H9 (cell line): ENCODE measurements around the gene EPYC. TPM values are rescaled to one million over a fixed set of nuclear protein-coding genes. Genes with fewer than 3 reads are reported as not detected.

ENCODE experiments used
- DNase-seq: peaks from one replicate; pipeline ENCODE4 v3.0.0-alpha.2; 2017
- H2AFZ ChIP-seq: one replicate; pipeline ENCODE4 v1.6.1; 2013; ENCODE audit warnings: mild to moderate bottlenecking, low read length, control low read depth, moderate library complexity
- H2AK5ac ChIP-seq: 2 replicates; pipeline ENCODE4 v1.6.1; 2013; ENCODE audit warnings: low read length, control low read depth, mixed read lengths; ENCODE audit not compliant: insufficient read length
- H2BK120ac ChIP-seq: one replicate; pipeline ENCODE4 v1.6.1; 2013; ENCODE audit warnings: low read depth, mild to moderate bottlenecking, low read length, control low read depth, inconsistent platforms; ENCODE audit not compliant: poor library complexity, severe bottlenecking
- H2BK12ac ChIP-seq: 2 replicates; pipeline ENCODE4 v1.6.1; 2013; ENCODE audit warnings: low read length, control low read depth, mixed read lengths, low read depth; ENCODE audit not compliant: insufficient read length
- H2BK15ac ChIP-seq: 2 replicates; pipeline ENCODE4 v1.6.1; 2013; ENCODE audit warnings: low read depth, low read length, control low read depth
- H2BK20ac ChIP-seq: one replicate; pipeline ENCODE4 v1.6.1; 2013; ENCODE audit warnings: low read depth, mild to moderate bottlenecking, low read length, control low read depth, inconsistent platforms; ENCODE audit not compliant: poor library complexity, severe bottlenecking
- H2BK5ac ChIP-seq: 2 replicates; pipeline ENCODE4 v1.6.1; 2013; ENCODE audit warnings: low read length, control low read depth, mixed read lengths; ENCODE audit not compliant: insufficient read length
- H3K14ac ChIP-seq: 2 replicates; pipeline ENCODE4 v1.6.1; 2013; ENCODE audit warnings: low read length, control low read depth; ENCODE audit not compliant: insufficient read depth
- H3K18ac ChIP-seq: 2 replicates; pipeline ENCODE4 v1.6.1; 2013; ENCODE audit warnings: low read depth, mild to moderate bottlenecking, mixed read lengths, low read length, control low read depth; ENCODE audit not compliant: insufficient read length
- H3K23ac ChIP-seq: 2 replicates; pipeline ENCODE4 v1.6.1; 2013; ENCODE audit warnings: low read length, control low read depth, mixed read lengths, low read depth; ENCODE audit not compliant: insufficient read length
- H3K23me2 ChIP-seq: 2 replicates; pipeline ENCODE4 v1.6.1; 2013; ENCODE audit warnings: low read depth, mild to moderate bottlenecking, mixed read lengths, low read length, control low read depth; ENCODE audit not compliant: insufficient read length, poor library complexity, severe bottlenecking
- H3K27ac ChIP-seq: 2 replicates; pipeline ENCODE4 v1.5.1; 2013; ENCODE audit warnings: low read length, control low read depth, mixed read lengths, low read depth; ENCODE audit not compliant: insufficient read length
- H3K27me3 ChIP-seq: 2 replicates; pipeline ENCODE4 v1.6.1; 2013; ENCODE audit warnings: low read length, control low read depth, inconsistent platforms; ENCODE audit not compliant: insufficient read depth
- H3K4ac ChIP-seq: 2 replicates; pipeline ENCODE4 v1.6.1; 2013; ENCODE audit warnings: low read depth, mild to moderate bottlenecking, control low read depth, inconsistent platforms, low read length, moderate library complexity
- H3K4me1 ChIP-seq: 2 replicates; pipeline ENCODE4 v1.6.1; 2013; ENCODE audit warnings: low read length, control low read depth, inconsistent platforms; ENCODE audit not compliant: insufficient read depth
- H3K4me2 ChIP-seq: 2 replicates; pipeline ENCODE4 v1.6.1; 2013; ENCODE audit warnings: low read length, control low read depth, mixed read lengths; ENCODE audit not compliant: insufficient read length, insufficient read depth
- H3K56ac ChIP-seq: 2 replicates; pipeline ENCODE4 v1.6.1; 2013; ENCODE audit warnings: low read depth, mild to moderate bottlenecking, mixed read lengths, low read length, control low read depth; ENCODE audit not compliant: insufficient read length
- H3K79me1 ChIP-seq: 2 replicates; pipeline ENCODE4 v1.6.1; 2013; ENCODE audit warnings: low read depth, mild to moderate bottlenecking, moderate library complexity, low read length, control low read depth, inconsistent platforms; ENCODE audit not compliant: insufficient read depth, poor library complexity, severe bottlenecking
- H3K79me2 ChIP-seq: 2 replicates; pipeline ENCODE4 v1.6.1; 2013; ENCODE audit warnings: low read length, control low read depth, inconsistent platforms; ENCODE audit not compliant: insufficient read depth
- H3K9ac ChIP-seq: 2 replicates; pipeline ENCODE4 v1.6.1; 2013; ENCODE audit warnings: low read length, control low read depth, mixed read lengths; ENCODE audit not compliant: insufficient read length; ENCODE audit errors: extremely low read depth
- H3K9me3 ChIP-seq: one replicate; pipeline ENCODE4 v1.6.1; 2013; ENCODE audit warnings: low read depth, low read length, inconsistent platforms; ENCODE audit not compliant: control insufficient read depth
- H3T11ph ChIP-seq: one replicate; pipeline ENCODE4 v1.6.1; 2013; ENCODE audit warnings: mild to moderate bottlenecking, low read length, control low read depth, inconsistent platforms
- H4K20me1 ChIP-seq: one replicate; pipeline ENCODE4 v1.6.1; 2013; ENCODE audit not compliant: control insufficient read depth, insufficient read length, insufficient read depth
- H4K5ac ChIP-seq: 2 replicates; pipeline ENCODE4 v1.6.1; 2013; ENCODE audit warnings: low read depth, mild to moderate bottlenecking, mixed read lengths, low read length, control low read depth; ENCODE audit not compliant: insufficient read length
- H4K8ac ChIP-seq: replicated peaks from 2 replicates; pipeline ENCODE4 v1.6.1; 2013; ENCODE audit warnings: low read length, control low read depth, mixed read lengths, low read depth; ENCODE audit not compliant: insufficient read length
- H4K91ac ChIP-seq: 2 replicates; pipeline ENCODE4 v1.6.1; 2013; ENCODE audit warnings: low read depth, mild to moderate bottlenecking, moderate library complexity, mixed read lengths, low read length, control low read depth; ENCODE audit not compliant: insufficient read length
- H3K27ac Mint-ChIP-seq, 3 experiments: 2 replicates in 2 of 3; 3 replicates in 1 of 3; pipeline ENCODE4 v1.8.0; 2020 to 2021; ENCODE audit warnings: mixed read lengths in 3 of 3, mild to moderate bottlenecking in 1 of 3, moderate library complexity in 1 of 3
- H3K27me3 Mint-ChIP-seq: 2 replicates; pipeline ENCODE4 v1.8.0; 2021; ENCODE audit warnings: low read depth, mild to moderate bottlenecking, moderate library complexity, mixed read lengths
- H3K36me3 Mint-ChIP-seq, 3 experiments: 2 replicates in 2 of 3; 3 replicates in 1 of 3; pipeline ENCODE4 v1.8.0; 2020 to 2021; ENCODE audit warnings: low read depth in 3 of 3, mixed read lengths in 3 of 3; ENCODE audit not compliant: insufficient read depth in 1 of 3
- H3K4me1 Mint-ChIP-seq, 2 experiments: 2 replicates each; pipeline ENCODE4 v1.8.0; 2020; ENCODE audit warnings: mixed read lengths in 2 of 2
- H3K4me3 Mint-ChIP-seq, 2 experiments: 2 replicates in 1 of 2; 3 replicates in 1 of 2; pipeline ENCODE4 v1.8.0; 2020 to 2021; ENCODE audit warnings: mild to moderate bottlenecking in 2 of 2, mixed read lengths in 2 of 2, moderate library complexity in 1 of 2
- H3K9me3 Mint-ChIP-seq, 2 experiments: 2 replicates in 1 of 2; 3 replicates in 1 of 2; pipeline ENCODE4 v1.8.0; 2020; ENCODE audit warnings: mild to moderate bottlenecking in 2 of 2, mixed read lengths in 2 of 2, moderate library complexity in 1 of 2
- CTCF ChIP-seq: fragments of 200-600 bp; sonication (generic); conservative IDR thresholded peaks from 3 replicates; pipeline ENCODE4 v1.8.0; 2021; ENCODE audit warnings: antibody characterized with exemption, mild to moderate bottlenecking
- WGBS: extraction: QIAGEN DNeasy Blood & Tissue Kit; methylation state at CpG from one replicate; pipeline ENCODE4 v1.1.7; 2013; ENCODE audit warnings: missing lambda C conversion rate, low lambda C conversion rate, mixed read lengths; ENCODE audit not compliant: insufficient read length; ENCODE audit errors: extremely low coverage; 5-methylcytosine and 5-hydroxymethylcytosine counted together
- total RNA-seq: library from RNA; stranded (reverse); gene quantifications from 2 replicates; pipeline ENCODE4 v1.2.1, GENCODE V29; 2021

EPYC gene
- total RNA-seq, 1 experiment from 2014 or later = not detected

GRCh38 chr12:90991952-90992465 is 12.8 kb downstream of the EPYC start:
- H2AFZ ChIP-seq = no peak overlapping the region
- H3K27ac ChIP-seq = no peak overlapping the region
- H2BK5ac ChIP-seq = no peak overlapping the region
- no peaks in the 10 kb centered on the region for H3K79me2 ChIP-seq
- H3K4me1 ChIP-seq = no peaks in the 10 kb centered on the region
- DNase-seq = no peak
- H2BK20ac ChIP-seq = no peak overlapping the region
- no peak overlapping the region for H3K4ac ChIP-seq
- no peak overlapping the region; a peak in 1 of 7 replicates for H3K27ac Mint-ChIP-seq
- no peak overlapping the region for H4K8ac ChIP-seq
- WGBS = no CpG with 5 or more reads among the region's 3 CpGs
- H3K79me1 ChIP-seq = no peaks in the 10 kb centered on the region
- H2BK12ac ChIP-seq = no peak overlapping the region
- peaks cover 14 to 17% of the 10 kb centered on the region in 2 experiments for H3K9me3 Mint-ChIP-seq
- no peaks in the 10 kb centered on the region for H3K23me2 ChIP-seq
- H2BK15ac ChIP-seq = no peak overlapping the region
- no peak overlapping the region for H3K4me2 ChIP-seq
- no peak overlapping the region for H3K4me3 Mint-ChIP-seq
- H3K4me1 Mint-ChIP-seq = peaks cover 4% of the 10 kb centered on the region in 2 experiments; a peak in 2 of 4 replicates
- H3K18ac ChIP-seq = no peak overlapping the region
- H2BK120ac ChIP-seq = no peak overlapping the region
- H3K23ac ChIP-seq = no peak overlapping the region
- no peaks in the 10 kb centered on the region; the same call in 1 of the 2 replicates for H3K27me3 ChIP-seq
- no peak overlapping the region for H3K56ac ChIP-seq
- H3K9me3 ChIP-seq = no peaks in the 10 kb centered on the region
- H2AK5ac ChIP-seq = no peak overlapping the region
- H3K14ac ChIP-seq = no peak overlapping the region
- no peak overlapping the region for H4K91ac ChIP-seq
- peaks cover 8 to 23% (median 9%) of the 10 kb centered on the region in 3 experiments for H3K36me3 Mint-ChIP-seq
- H4K5ac ChIP-seq = no peak overlapping the region
- H3K9ac ChIP-seq = no peak overlapping the region
- no peak overlapping the region for H3T11ph ChIP-seq
- peaks cover 49% of the 10 kb centered on the region for H3K27me3 Mint-ChIP-seq
- no peak for TF ChIP-seq CTCF
- no peaks in the 10 kb centered on the region for H4K20me1 ChIP-seq
